CD4-positive, alpha-beta T cell treated with Interleukin-4 for 1 hour (primary cell): Measurements from ENCODE around the gene PLLP.

Experiments
- DNase-seq, 2 donors: peaks; one replicate each; pipeline ENCODE4 v3.0.0-alpha.2; 2020 to 2022

The PLLP gene

GRCh38 chr16:57271063-57271345 is 13.5 kb downstream of the PLLP start:
- no peak for DNase-seq

- no peak for DNase-seq
Measured at GRCh38 chr16:57270221-57271062, 14.0 kb downstream of the PLLP start.

GRCh38 chr16:57268804-57269800 is 15.4 kb downstream of the PLLP start:
- DNase-seq: no peak

- peak in 1 of 2 donors; percentile 19 for DNase-seq
Measured at GRCh38 chr16:57267343-57267742, 17.1 kb downstream of the PLLP start.

GRCh38 chr16:57266531-57267260 is 17.8 kb downstream of the PLLP start:
- peak; percentile 48 to 62 for DNase-seq

GRCh38 chr16:57265850-57266530 is 18.5 kb downstream of the PLLP start:
- no peak for DNase-seq

GRCh38 chr16:57264950-57265371 is 19.5 kb downstream of the PLLP start:
- peak in 1 of 2 donors; percentile 20 for DNase-seq

- no peak for DNase-seq
Measured at GRCh38 chr16:57264381-57264780, 20.1 kb downstream of the PLLP start.

GRCh38 chr16:57263541-57264351 is 20.7 kb downstream of the PLLP start:
- DNase-seq: no peak

- DNase-seq: no peak
Measured at GRCh38 chr16:57262841-57263540, 21.5 kb downstream of the PLLP start.

GRCh38 chr16:57261806-57262205 is 22.7 kb downstream of the PLLP start:
- DNase-seq: no peak

GRCh38 chr16:57260294-57260929 is 24.1 kb downstream of the PLLP start:
- DNase-seq: peak in 1 of 2 donors; percentile 28

GRCh38 chr16:57258910-57259475 is 25.5 kb downstream of the PLLP start:
- no peak for DNase-seq

- no peak for DNase-seq
Measured at GRCh38 chr16:57258226-57258909, 26.1 kb downstream of the PLLP start.

GRCh38 chr16:57257455-57258070 is 26.9 kb downstream of the PLLP start:
- no peak for DNase-seq

- no peak for DNase-seq
Measured at GRCh38 chr16:57256601-57257395, 27.7 kb downstream of the PLLP start.

GRCh38 chr16:57255686-57256415 is 28.6 kb downstream of the PLLP start:
- no peak for DNase-seq
